IPS-18c (cell line): ENCODE data around the gene TTLL13.
"Not testable (repeated sequence)": the region's sequence is repeated elsewhere in the genome, so short reads cannot be mapped to it uniquely, and the experiment has no call there.

Experiments used
- H3K4me3 ChIP-seq: 2 replicates; pipeline ENCODE4 v1.7.0; 2013; ENCODE audit warnings: low read depth, mild to moderate bottlenecking, low read length, moderate library complexity; ENCODE audit not compliant: insufficient read depth
- H3K9me3 ChIP-seq: one replicate; pipeline ENCODE4 v1.6.1; 2013; ENCODE audit warnings: mild to moderate bottlenecking, low read length, moderate library complexity; ENCODE audit not compliant: control insufficient read depth, insufficient read depth

Gene TTLL13

GRCh38 chr15:90231028-90232017 is 18.0 kb upstream of the TTLL13 start:
- H3K9me3 ChIP-seq = no peaks in the 10 kb centered on the region
- H3K4me3 ChIP-seq = no peak overlapping the region

- H3K4me3 ChIP-seq = no peak overlapping the region
- H3K9me3 ChIP-seq = no peaks in the 10 kb centered on the region
Observed at GRCh38 chr15:90232196-90232595, 17.2 kb upstream of the TTLL13 start.

GRCh38 chr15:90232941-90233386 is 16.4 kb upstream of the TTLL13 start:
- Histone ChIP-seq H3K9me3 (no peaks in the 10 kb centered on the region), H3K4me3 (peak overlapping the region; percentile 79)

- Histone ChIP-seq H3K4me3 (peak within 1 kb of the TSS; percentile 79), H3K9me3 (no peaks in the 10 kb centered on the region)
Observed at GRCh38 chr15:90233387-90234095, 15.8 kb upstream of the TTLL13 start, which contains the start of gene CIB1. Gene CIB1 (minus strand): TSS chr15:90233941. CDS start chr15:90233885, 56 bp downstream.

- Histone ChIP-seq H3K4me3 (peak within 1 kb of the TSS; percentile 79), H3K9me3 (no peaks in the 10 kb centered on the region)
Observed at GRCh38 chr15:90234096-90234988, 15.0 kb upstream of the TTLL13 start, which contains the start of gene GDPGP1. Gene GDPGP1 (plus strand): TSS chr15:90234209. CDS start chr15:90240909, 6,700 bp downstream.

GRCh38 chr15:90239371-90239770 is 10.0 kb upstream of the TTLL13 start:
- H3K4me3 ChIP-seq = no peak overlapping the region
- H3K9me3 ChIP-seq = no peaks in the 10 kb centered on the region

- Histone ChIP-seq H3K9me3 (no peaks in the 10 kb centered on the region), H3K4me3 (no peak overlapping the region)
Observed at GRCh38 chr15:90240856-90241255, 8.5 kb upstream of the TTLL13 start.

GRCh38 chr15:90241343-90242192 is 7.8 kb upstream of the TTLL13 start:
- Histone ChIP-seq H3K9me3 (no peaks in the 10 kb centered on the region), H3K4me3 (no peak overlapping the region)

GRCh38 chr15:90243943-90244639 is 5.3 kb upstream of the TTLL13 start:
- no peak overlapping the region for H3K4me3 ChIP-seq
- no peaks in the 10 kb centered on the region for H3K9me3 ChIP-seq

GRCh38 chr15:90248789-90249202 is 560 bp upstream of the TTLL13 start:
- H3K4me3 ChIP-seq = no peak overlapping the region
- H3K9me3 ChIP-seq = no peaks in the 10 kb centered on the region

- Histone ChIP-seq H3K9me3 (no peaks in the 10 kb centered on the region), H3K4me3 (no peak overlapping the region)
Observed at GRCh38 chr15:90257776-90258175, 8.4 kb downstream of the TTLL13 start.

- no peak overlapping the region for H3K4me3 ChIP-seq
- no peaks in the 10 kb centered on the region for H3K9me3 ChIP-seq
Observed at GRCh38 chr15:90259524-90259923, 10.2 kb downstream of the TTLL13 start.

GRCh38 chr15:90260731-90261130 is 11.4 kb downstream of the TTLL13 start:
- not testable (repeated sequence) for H3K9me3 ChIP-seq, H3K4me3 ChIP-seq

- no peak overlapping the region for H3K4me3 ChIP-seq
- no peaks in the 10 kb centered on the region for H3K9me3 ChIP-seq
Observed at GRCh38 chr15:90261811-90262210, 12.5 kb downstream of the TTLL13 start.

- Histone ChIP-seq H3K9me3 (no peaks in the 10 kb centered on the region), H3K4me3 (no peak overlapping the region)
Observed at GRCh38 chr15:90262426-90262825, 13.1 kb downstream of the TTLL13 start.

- Histone ChIP-seq H3K4me3 (peak overlapping the region; percentile 97), H3K9me3 (no peaks in the 10 kb centered on the region)
Observed at GRCh38 chr15:90264671-90265070, 15.3 kb downstream of the TTLL13 start.
